C4-2B (cell line): ENCODE data around the gene PLEKHA1.

Experiments used
- CTCF ChIP-seq: fragments of 450-650 bp; conservative IDR thresholded peaks from 2 replicates; pipeline ENCODE4 v1.5.1; 2017; ENCODE audit warnings: mild to moderate bottlenecking
- ZFX ChIP-seq: fragments of 450-650 bp; IDR thresholded peaks from 2 replicates; pipeline ENCODE4 v1.6.1; 2017

- TF ChIP-seq CTCF (no peak), ZFX (no peak)
These were observed 35.7 kb upstream of the PLEKHA1 start for GRCh38 chr10:122338609-122339441.
